Ascending aorta (tissue), 2 donors: ENCODE measurements around the gene DUSP16. TPM values are rescaled to one million over a fixed set of nuclear protein-coding genes. Genes with fewer than 3 reads are reported as not detected.

Experiments used
- DNase-seq, 2 donors: peaks; one replicate each; pipeline ENCODE4 v3.0.0-alpha.2; 2019; ENCODE audit warnings: low spot score in 2 of 2
- H3K27ac ChIP-seq, 2 donors: fragments of 200-600 bp; sonication (generic); one replicate each; pipeline ENCODE4 v1.5.1; 2016 to 2017; ENCODE audit warnings: mild to moderate bottlenecking in 1 of 2
- H3K27me3 ChIP-seq: fragments of 200-600 bp; sonication (generic); one replicate; pipeline ENCODE4 v1.5.1; 2017
- H3K36me3 ChIP-seq, 2 donors: fragments of 200-600 bp; sonication (generic); one replicate each; pipeline ENCODE4 v1.5.1; 2016
- H3K4me1 ChIP-seq, 2 donors: fragments of 200-600 bp; sonication (generic); one replicate each; pipeline ENCODE4 v1.5.1; 2016 to 2017; ENCODE audit warnings: mild to moderate bottlenecking in 1 of 2
- H3K4me3 ChIP-seq, 2 donors: fragments of 200-600 bp; sonication (generic); one replicate each; pipeline ENCODE4 v1.5.1; 2016 to 2017; ENCODE audit warnings: mild to moderate bottlenecking in 1 of 2
- H3K9me3 ChIP-seq, 2 donors: fragments of 200-600 bp; sonication (generic); one replicate each; pipeline ENCODE4 v1.5.1; 2016
- intact Hi-C: fragments of 100-400 bp; cut with DNase I; formaldehyde crosslinking; loops from one replicate; pipeline ENCODE4 v1.15.1; 2023
- total RNA-seq: library from RNA; depleted of rRNA; stranded (reverse); fragments of >200 nt; gene quantifications from one replicate; pipeline ENCODE4 v1.1.0, GENCODE V29; 2016
- TF ChIP-seq, protein P1 (sequence below), 3 experiments: fragments of 200-600 bp in 2 of 3; fragments of 450-650 bp in 1 of 3; sonication (generic) in 2 of 3; IDR thresholded peaks; one replicate each; pipeline ENCODE4 v1.5.1; 2016 to 2019; ENCODE audit warnings: antibody characterized with exemption in 3 of 3, mild to moderate bottlenecking in 1 of 3, moderate library complexity in 1 of 3

Gene DUSP16, protein sequence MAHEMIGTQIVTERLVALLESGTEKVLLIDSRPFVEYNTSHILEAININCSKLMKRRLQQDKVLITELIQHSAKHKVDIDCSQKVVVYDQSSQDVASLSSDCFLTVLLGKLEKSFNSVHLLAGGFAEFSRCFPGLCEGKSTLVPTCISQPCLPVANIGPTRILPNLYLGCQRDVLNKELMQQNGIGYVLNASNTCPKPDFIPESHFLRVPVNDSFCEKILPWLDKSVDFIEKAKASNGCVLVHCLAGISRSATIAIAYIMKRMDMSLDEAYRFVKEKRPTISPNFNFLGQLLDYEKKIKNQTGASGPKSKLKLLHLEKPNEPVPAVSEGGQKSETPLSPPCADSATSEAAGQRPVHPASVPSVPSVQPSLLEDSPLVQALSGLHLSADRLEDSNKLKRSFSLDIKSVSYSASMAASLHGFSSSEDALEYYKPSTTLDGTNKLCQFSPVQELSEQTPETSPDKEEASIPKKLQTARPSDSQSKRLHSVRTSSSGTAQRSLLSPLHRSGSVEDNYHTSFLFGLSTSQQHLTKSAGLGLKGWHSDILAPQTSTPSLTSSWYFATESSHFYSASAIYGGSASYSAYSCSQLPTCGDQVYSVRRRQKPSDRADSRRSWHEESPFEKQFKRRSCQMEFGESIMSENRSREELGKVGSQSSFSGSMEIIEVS
- 54.8 TPM for total RNA-seq

DNA sequence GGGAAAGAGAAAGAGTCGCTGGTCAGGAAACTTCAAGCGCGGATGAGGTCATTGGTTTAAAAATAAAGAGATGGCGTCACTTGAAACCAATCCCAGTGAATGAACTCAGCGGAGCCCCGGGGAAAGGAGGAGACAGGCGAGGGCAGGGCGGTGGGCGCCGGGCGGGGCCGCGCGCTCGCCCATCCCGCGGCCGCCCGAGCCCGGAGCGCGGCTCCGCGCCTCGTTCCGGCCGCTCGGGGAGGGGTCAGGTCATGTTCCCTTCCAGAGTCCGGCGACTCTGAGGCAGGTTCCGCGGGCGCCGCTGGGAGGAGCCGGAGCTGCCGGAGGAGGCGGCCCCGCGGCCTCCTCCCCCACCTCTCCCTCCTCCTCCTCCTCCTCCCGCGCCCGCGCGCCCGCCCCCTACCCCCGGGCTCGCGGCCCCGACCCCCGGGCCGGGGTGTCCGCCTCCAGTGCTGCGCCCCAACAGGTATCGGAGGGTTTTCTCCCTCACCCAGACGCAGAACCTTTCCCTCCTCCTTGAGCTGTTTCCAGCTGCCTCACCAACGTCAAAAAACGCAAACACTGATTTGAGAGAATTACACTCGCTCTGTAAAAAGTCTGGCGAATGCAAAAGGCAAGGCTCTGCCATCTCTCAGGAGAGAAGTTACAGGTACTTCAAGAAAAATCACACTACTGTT, at the start of gene DUSP16:
DUSP16 (minus strand) TSS at position 279 of the 677 bp plus-strand sequence. CDS start 41,765 bp downstream, outside the sequence.
- peaks cover 0 to 15% of the 10 kb centered on the region in 2 donors for H3K4me1 ChIP-seq
- no peaks in the 10 kb centered on the region for H3K27me3 ChIP-seq
- DNase-seq = peak; percentile 84 to 97
- no peaks in the 10 kb centered on the region for H3K36me3 ChIP-seq
- intact Hi-C loops = loop anchor here (1.0 to 5.0 kb wide), 8 partner anchors 49 to 295 kb away; partner anchors contain the start of genes CDKN1B, CREBL2 and LRP6
- H3K4me3 ChIP-seq = peak within 1 kb of the TSS; percentile 96 to 97
- TF ChIP-seq, protein P1, sequence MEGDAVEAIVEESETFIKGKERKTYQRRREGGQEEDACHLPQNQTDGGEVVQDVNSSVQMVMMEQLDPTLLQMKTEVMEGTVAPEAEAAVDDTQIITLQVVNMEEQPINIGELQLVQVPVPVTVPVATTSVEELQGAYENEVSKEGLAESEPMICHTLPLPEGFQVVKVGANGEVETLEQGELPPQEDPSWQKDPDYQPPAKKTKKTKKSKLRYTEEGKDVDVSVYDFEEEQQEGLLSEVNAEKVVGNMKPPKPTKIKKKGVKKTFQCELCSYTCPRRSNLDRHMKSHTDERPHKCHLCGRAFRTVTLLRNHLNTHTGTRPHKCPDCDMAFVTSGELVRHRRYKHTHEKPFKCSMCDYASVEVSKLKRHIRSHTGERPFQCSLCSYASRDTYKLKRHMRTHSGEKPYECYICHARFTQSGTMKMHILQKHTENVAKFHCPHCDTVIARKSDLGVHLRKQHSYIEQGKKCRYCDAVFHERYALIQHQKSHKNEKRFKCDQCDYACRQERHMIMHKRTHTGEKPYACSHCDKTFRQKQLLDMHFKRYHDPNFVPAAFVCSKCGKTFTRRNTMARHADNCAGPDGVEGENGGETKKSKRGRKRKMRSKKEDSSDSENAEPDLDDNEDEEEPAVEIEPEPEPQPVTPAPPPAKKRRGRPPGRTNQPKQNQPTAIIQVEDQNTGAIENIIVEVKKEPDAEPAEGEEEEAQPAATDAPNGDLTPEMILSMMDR (IDR thresholded peaks at IDR 0.05) = no peak
- H3K27ac ChIP-seq = peak within 1 kb of the TSS; percentile 100
- no peaks in the 10 kb centered on the region for H3K9me3 ChIP-seq

DNA sequence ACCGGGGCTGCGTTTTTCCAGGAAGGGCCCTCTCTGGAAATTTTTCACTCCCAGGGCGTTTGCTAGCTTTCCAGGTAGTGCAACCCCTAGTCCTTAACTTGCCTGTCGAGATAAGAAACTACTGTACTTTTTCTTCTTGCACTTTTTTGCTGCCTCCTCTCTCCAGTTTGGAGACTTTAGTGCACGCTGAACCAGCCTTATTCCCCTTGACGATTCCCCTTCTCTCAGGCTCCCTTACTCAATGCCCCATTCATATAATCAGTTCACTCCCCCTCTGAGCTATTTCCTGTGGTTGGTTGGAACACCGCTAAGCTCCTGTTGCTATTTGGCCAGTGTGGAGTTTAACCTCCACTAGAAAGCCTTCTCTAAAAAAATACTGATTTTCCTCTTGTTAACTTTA, 49.7 kb upstream of the DUSP16 start:
- Histone ChIP-seq H3K9me3 (no peaks in the 10 kb centered on the region), H3K27me3 (no peaks in the 10 kb centered on the region), H3K36me3 (no peaks in the 10 kb centered on the region), H3K4me1 (peaks cover 3 to 16% of the 10 kb centered on the region in 2 donors), H3K4me3 (peak overlapping the region; percentile 76 to 83), H3K27ac (peak overlapping the region; percentile 91 to 94)
- TF ChIP-seq, protein P1 (IDR thresholded peaks at IDR 0.05) = no peak
- intact Hi-C loops = loop anchor here (5.0 kb wide), 2 partner anchors 235 to 345 kb away; partner anchors contain the start of gene LRP6
- no peak for DNase-seq

DNA sequence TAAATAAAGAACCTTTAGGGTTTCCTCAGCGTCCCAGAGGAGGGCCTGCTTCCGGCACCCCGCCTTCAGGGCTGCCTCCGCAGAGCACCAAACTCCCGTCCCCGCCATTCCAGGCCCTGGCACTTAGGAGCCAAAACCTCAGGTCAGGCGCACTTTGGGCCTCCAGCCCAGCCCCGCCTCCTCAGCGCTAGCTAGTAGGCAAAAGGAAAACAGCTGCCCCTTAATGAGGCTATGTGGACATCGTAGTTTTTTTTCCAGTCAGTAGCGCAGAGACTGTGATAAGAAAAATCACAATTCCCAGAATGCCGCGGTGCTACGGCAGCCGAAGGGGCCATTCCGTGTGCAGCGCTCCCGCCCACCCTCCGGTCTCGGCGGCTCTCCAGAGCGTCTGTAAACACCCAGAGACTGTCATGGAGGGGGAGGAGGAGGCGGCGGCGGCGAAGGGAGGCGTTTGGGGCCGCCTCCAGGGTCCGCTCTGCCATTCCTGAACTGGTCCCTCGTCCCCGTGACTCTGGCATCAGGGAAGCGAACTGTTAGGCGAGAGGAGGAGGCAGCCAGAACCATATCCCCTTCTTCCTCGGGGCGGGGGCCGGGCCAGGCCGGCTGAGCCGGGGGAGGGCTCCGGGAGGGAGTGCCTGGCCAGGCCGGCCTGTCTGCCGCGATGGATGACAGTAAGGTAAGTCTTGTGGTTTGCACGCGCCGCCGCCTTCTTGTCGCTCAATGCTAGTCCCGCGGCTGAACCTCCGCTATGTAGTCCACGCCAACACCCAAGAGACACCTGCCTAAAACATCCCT, 49.0 kb upstream of the DUSP16 start, which contains the start of gene CREBL2:
CREBL2 (plus strand) TSS at position 365 of the 795 bp plus-strand sequence; CDS start at position 662, 297 bp downstream.
- Histone ChIP-seq H3K4me1 (peaks cover 3 to 16% of the 10 kb centered on the region in 2 donors), H3K9me3 (no peaks in the 10 kb centered on the region), H3K27me3 (no peaks in the 10 kb centered on the region), H3K27ac (peak within 1 kb of the TSS; percentile 91 to 94), H3K4me3 (peak within 1 kb of the TSS; percentile 76 to 83), H3K36me3 (no peaks in the 10 kb centered on the region)
- intact Hi-C loops = loop anchor here (1.0 to 5.0 kb wide), 5 partner anchors 49 to 344 kb away; partner anchors contain the start of genes DUSP16, GPR19 and LRP6
- peak; percentile 83 to 97 for DNase-seq
- TF ChIP-seq, protein P1 (IDR thresholded peaks at IDR 0.05) = no peak

DNA sequence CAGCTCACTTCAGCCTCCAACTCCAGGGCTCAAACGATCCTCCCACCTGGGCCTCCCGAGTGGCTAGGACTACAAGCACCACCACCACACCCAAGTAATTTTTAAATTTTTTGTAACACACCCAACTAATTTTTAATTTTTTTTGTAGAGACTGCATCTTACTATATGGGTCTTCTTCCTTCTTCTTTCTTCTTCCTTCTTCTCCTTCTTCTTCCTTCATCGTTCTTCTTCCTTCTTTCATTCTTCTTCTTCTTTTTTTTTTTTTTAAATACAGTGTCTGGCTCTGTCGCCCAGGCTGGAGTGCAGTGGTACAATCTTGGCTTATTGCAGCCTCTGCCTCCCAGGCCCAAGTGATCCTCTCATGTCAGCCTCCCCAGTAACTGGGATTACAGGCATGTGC, 48.0 kb upstream of the DUSP16 start:
- Histone ChIP-seq H3K27ac (peak overlapping the region; percentile 91 to 94), H3K4me1 (peaks cover 3 to 16% of the 10 kb centered on the region in 2 donors), H3K27me3 (no peaks in the 10 kb centered on the region), H3K36me3 (no peaks in the 10 kb centered on the region), H3K4me3 (peak overlapping the region; percentile 76 to 83), H3K9me3 (no peaks in the 10 kb centered on the region)
- DNase-seq = no peak
- intact Hi-C loops = loop anchor here (1.0 to 5.0 kb wide), 5 partner anchors 48 to 343 kb away; partner anchors contain the start of genes DUSP16, GPR19 and LRP6
- TF ChIP-seq, protein P1 (IDR thresholded peaks at IDR 0.05) = no peak
